ENCODE data around the gene TARDBP.

DNA sequence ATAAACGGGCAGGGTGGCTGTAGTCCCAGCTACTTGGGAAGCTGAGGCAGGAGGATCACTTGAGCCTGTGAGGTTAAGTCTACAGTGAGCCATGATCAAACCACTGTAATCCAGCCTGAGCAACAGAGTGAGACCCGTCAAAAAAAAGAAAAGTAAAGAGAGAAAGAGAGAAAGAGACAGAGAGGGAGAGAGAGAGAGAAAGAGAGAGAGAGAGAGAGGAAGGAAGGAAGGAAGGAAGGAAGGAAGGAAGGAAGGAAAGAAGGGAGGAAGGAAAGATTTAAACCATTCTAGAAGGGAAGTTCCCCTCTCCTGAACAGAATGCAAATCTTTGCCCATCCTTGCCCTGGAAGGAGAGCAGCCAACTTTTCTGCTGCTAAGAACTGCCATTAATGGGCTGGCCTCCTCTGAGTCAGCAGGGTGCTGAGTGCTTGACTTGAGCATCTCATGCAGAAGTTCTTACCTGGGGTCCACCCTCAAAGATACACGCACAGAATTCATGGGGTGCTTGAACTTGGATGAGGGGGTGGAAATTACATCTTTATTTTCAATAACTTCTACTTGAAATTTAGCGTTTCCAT, 24.5 kb upstream of the TARDBP start:
- TF ChIP-seq, protein P1, sequence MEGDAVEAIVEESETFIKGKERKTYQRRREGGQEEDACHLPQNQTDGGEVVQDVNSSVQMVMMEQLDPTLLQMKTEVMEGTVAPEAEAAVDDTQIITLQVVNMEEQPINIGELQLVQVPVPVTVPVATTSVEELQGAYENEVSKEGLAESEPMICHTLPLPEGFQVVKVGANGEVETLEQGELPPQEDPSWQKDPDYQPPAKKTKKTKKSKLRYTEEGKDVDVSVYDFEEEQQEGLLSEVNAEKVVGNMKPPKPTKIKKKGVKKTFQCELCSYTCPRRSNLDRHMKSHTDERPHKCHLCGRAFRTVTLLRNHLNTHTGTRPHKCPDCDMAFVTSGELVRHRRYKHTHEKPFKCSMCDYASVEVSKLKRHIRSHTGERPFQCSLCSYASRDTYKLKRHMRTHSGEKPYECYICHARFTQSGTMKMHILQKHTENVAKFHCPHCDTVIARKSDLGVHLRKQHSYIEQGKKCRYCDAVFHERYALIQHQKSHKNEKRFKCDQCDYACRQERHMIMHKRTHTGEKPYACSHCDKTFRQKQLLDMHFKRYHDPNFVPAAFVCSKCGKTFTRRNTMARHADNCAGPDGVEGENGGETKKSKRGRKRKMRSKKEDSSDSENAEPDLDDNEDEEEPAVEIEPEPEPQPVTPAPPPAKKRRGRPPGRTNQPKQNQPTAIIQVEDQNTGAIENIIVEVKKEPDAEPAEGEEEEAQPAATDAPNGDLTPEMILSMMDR (conservative IDR thresholded peaks at IDR 0.05; ENCODE audit: low read depth in 2 of 2), result no peak
- no peak for TF ChIP-seq POLR2AphosphoS5 (IDR thresholded peaks at IDR 0.05; ENCODE audit: low read depth)
- TF ChIP-seq EZH2 (IDR thresholded peaks at IDR 0.05; ENCODE audit: low read depth, unreplicated experiment), result no peak
- no peak for TF ChIP-seq EZH2phosphoT487 (IDR thresholded peaks at IDR 0.05; ENCODE audit: unreplicated experiment)
- TF ChIP-seq ZNF331 (CRISPR knock-in tag; IDR thresholded peaks at IDR 0.05; ENCODE audit: low read depth), result no peak
- no peak for TF ChIP-seq STAT1 (IDR thresholded peaks at IDR 0.05; ENCODE audit: unreplicated experiment)
- TF ChIP-seq, protein P2, sequence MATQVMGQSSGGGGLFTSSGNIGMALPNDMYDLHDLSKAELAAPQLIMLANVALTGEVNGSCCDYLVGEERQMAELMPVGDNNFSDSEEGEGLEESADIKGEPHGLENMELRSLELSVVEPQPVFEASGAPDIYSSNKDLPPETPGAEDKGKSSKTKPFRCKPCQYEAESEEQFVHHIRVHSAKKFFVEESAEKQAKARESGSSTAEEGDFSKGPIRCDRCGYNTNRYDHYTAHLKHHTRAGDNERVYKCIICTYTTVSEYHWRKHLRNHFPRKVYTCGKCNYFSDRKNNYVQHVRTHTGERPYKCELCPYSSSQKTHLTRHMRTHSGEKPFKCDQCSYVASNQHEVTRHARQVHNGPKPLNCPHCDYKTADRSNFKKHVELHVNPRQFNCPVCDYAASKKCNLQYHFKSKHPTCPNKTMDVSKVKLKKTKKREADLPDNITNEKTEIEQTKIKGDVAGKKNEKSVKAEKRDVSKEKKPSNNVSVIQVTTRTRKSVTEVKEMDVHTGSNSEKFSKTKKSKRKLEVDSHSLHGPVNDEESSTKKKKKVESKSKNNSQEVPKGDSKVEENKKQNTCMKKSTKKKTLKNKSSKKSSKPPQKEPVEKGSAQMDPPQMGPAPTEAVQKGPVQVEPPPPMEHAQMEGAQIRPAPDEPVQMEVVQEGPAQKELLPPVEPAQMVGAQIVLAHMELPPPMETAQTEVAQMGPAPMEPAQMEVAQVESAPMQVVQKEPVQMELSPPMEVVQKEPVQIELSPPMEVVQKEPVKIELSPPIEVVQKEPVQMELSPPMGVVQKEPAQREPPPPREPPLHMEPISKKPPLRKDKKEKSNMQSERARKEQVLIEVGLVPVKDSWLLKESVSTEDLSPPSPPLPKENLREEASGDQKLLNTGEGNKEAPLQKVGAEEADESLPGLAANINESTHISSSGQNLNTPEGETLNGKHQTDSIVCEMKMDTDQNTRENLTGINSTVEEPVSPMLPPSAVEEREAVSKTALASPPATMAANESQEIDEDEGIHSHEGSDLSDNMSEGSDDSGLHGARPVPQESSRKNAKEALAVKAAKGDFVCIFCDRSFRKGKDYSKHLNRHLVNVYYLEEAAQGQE (IDR thresholded peaks at IDR 0.05; ENCODE audit: unreplicated experiment), result no peak
- TF ChIP-seq, protein P3, sequence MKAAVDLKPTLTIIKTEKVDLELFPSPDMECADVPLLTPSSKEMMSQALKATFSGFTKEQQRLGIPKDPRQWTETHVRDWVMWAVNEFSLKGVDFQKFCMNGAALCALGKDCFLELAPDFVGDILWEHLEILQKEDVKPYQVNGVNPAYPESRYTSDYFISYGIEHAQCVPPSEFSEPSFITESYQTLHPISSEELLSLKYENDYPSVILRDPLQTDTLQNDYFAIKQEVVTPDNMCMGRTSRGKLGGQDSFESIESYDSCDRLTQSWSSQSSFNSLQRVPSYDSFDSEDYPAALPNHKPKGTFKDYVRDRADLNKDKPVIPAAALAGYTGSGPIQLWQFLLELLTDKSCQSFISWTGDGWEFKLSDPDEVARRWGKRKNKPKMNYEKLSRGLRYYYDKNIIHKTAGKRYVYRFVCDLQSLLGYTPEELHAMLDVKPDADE (IDR thresholded peaks at IDR 0.05), result no peak
- TF ChIP-seq, protein P4, sequence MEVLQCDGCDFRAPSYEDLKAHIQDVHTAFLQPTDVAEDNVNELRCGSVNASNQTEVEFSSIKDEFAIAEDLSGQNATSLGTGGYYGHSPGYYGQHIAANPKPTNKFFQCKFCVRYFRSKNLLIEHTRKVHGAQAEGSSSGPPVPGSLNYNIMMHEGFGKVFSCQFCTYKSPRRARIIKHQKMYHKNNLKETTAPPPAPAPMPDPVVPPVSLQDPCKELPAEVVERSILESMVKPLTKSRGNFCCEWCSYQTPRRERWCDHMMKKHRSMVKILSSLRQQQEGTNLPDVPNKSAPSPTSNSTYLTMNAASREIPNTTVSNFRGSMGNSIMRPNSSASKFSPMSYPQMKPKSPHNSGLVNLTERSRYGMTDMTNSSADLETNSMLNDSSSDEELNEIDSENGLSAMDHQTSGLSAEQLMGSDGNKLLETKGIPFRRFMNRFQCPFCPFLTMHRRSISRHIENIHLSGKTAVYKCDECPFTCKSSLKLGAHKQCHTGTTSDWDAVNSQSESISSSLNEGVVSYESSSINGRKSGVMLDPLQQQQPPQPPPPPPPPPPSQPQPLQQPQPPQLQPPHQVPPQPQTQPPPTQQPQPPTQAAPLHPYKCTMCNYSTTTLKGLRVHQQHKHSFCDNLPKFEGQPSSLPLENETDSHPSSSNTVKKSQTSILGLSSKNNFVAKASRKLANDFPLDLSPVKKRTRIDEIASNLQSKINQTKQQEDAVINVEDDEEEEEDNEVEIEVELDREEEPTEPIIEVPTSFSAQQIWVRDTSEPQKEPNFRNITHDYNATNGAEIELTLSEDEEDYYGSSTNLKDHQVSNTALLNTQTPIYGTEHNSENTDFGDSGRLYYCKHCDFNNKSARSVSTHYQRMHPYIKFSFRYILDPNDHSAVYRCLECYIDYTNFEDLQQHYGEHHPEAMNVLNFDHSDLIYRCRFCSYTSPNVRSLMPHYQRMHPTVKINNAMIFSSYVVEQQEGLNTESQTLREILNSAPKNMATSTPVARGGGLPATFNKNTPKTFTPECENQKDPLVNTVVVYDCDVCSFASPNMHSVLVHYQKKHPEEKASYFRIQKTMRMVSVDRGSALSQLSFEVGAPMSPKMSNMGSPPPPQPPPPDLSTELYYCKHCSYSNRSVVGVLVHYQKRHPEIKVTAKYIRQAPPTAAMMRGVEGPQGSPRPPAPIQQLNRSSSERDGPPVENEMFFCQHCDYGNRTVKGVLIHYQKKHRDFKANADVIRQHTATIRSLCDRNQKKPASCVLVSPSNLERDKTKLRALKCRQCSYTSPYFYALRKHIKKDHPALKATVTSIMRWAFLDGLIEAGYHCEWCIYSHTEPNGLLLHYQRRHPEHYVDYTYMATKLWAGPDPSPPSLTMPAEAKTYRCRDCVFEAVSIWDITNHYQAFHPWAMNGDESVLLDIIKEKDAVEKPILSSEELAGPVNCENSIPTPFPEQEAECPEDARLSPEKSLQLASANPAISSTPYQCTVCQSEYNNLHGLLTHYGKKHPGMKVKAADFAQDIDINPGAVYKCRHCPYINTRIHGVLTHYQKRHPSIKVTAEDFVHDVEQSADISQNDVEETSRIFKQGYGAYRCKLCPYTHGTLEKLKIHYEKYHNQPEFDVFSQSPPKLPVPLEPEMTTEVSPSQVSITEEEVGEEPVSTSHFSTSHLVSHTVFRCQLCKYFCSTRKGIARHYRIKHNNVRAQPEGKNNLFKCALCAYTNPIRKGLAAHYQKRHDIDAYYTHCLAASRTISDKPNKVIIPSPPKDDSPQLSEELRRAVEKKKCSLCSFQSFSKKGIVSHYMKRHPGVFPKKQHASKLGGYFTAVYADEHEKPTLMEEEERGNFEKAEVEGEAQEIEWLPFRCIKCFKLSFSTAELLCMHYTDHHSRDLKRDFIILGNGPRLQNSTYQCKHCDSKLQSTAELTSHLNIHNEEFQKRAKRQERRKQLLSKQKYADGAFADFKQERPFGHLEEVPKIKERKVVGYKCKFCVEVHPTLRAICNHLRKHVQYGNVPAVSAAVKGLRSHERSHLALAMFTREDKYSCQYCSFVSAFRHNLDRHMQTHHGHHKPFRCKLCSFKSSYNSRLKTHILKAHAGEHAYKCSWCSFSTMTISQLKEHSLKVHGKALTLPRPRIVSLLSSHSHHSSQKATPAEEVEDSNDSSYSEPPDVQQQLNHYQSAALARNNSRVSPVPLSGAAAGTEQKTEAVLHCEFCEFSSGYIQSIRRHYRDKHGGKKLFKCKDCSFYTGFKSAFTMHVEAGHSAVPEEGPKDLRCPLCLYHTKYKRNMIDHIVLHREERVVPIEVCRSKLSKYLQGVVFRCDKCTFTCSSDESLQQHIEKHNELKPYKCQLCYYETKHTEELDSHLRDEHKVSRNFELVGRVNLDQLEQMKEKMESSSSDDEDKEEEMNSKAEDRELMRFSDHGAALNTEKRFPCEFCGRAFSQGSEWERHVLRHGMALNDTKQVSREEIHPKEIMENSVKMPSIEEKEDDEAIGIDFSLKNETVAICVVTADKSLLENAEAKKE (CRISPR knock-in tag; IDR thresholded peaks at IDR 0.05), result no peak
- no peak for TF ChIP-seq NANOG (IDR thresholded peaks at IDR 0.05; ENCODE audit: borderline replicate concordance)
- no peak for TF ChIP-seq JUNB (IDR thresholded peaks at IDR 0.05; ENCODE audit: unreplicated experiment)
- no peak for TF ChIP-seq ZNF114 (CRISPR knock-in tag; IDR thresholded peaks at IDR 0.05)
- TF ChIP-seq CREB1 (CRISPR knock-in tag; IDR thresholded peaks at IDR 0.05; ENCODE audit: low read depth), result no peak
